Chondrocyte (in vitro differentiated cells): ENCODE measurements around the gene RSU1. TPM values are rescaled to one million over a fixed set of nuclear protein-coding genes. Genes with fewer than 3 reads are reported as not detected.

Experiments used
- DNase-seq: peaks from one replicate; pipeline ENCODE4 v3.0.0; 2021; ENCODE audit warnings: mixed read lengths, low spot score
- H3K27ac Mint-ChIP-seq: one replicate; pipeline ENCODE4 v1.8.0; 2021; ENCODE audit warnings: mild to moderate bottlenecking, moderate library complexity, mixed read lengths; ENCODE audit not compliant: unreplicated experiment
- H3K27me3 Mint-ChIP-seq: 2 replicates; pipeline ENCODE4 v1.8.0; 2021; ENCODE audit warnings: low read depth, mixed read lengths
- H3K36me3 Mint-ChIP-seq: 2 replicates; pipeline ENCODE4 v1.8.0; 2021; ENCODE audit warnings: low read depth, mixed read lengths
- H3K4me1 Mint-ChIP-seq: 2 replicates; pipeline ENCODE4 v1.8.0; 2021; ENCODE audit warnings: low read depth, mild to moderate bottlenecking, mixed read lengths
- H3K4me3 Mint-ChIP-seq: one replicate; pipeline ENCODE4 v1.8.0; 2021; ENCODE audit warnings: mild to moderate bottlenecking, moderate library complexity, mixed read lengths; ENCODE audit not compliant: unreplicated experiment
- H3K9me3 Mint-ChIP-seq: 2 replicates; pipeline ENCODE4 v1.8.0; 2021; ENCODE audit warnings: low read depth, mixed read lengths
- total RNA-seq: library from RNA; stranded (reverse); gene quantifications from 3 replicates; pipeline ENCODE4 v1.2.1, GENCODE V29; 2021
- TF ChIP-seq, protein P1 (sequence below): fragments of 200-600 bp; sonication (generic); IDR thresholded peaks from 2 replicates; pipeline ENCODE4 v1.5.0; 2021; ENCODE audit warnings: antibody characterized with exemption, mild to moderate bottlenecking, moderate library complexity

Gene RSU1
- total RNA-seq, 1 donor from 2014 or later = 165 TPM

DNA sequence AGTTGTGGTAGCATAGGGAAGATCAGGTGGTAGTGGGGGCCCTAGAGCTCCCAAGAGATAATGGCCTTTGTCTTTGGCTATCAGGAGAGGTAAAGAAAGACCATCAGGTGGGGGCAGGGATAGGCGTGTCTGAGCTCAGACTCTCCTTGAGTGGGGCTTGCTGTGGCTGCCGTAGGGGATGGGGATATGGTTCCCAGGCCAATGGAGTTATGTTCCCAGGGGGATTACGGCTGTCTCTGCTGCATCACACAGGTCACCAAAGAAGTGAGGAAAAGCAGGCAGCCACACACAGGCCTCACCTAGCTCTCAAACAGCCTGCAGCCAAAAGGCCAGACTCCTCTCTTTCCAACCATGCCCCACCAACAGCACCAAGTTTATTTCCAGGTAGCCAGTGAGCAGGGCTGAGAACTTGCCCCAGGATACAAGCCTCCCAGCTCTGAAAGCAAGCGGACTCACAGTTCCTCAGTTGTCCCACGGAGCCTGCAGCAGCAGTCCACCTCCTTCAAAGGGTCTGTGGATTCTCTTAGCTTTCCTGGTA lies 257.9 kb downstream of the RSU1 start:
- TF ChIP-seq, protein P1, sequence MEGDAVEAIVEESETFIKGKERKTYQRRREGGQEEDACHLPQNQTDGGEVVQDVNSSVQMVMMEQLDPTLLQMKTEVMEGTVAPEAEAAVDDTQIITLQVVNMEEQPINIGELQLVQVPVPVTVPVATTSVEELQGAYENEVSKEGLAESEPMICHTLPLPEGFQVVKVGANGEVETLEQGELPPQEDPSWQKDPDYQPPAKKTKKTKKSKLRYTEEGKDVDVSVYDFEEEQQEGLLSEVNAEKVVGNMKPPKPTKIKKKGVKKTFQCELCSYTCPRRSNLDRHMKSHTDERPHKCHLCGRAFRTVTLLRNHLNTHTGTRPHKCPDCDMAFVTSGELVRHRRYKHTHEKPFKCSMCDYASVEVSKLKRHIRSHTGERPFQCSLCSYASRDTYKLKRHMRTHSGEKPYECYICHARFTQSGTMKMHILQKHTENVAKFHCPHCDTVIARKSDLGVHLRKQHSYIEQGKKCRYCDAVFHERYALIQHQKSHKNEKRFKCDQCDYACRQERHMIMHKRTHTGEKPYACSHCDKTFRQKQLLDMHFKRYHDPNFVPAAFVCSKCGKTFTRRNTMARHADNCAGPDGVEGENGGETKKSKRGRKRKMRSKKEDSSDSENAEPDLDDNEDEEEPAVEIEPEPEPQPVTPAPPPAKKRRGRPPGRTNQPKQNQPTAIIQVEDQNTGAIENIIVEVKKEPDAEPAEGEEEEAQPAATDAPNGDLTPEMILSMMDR = no peak
- Mint-ChIP-seq H3K4me3 (no peak overlapping the region), H3K4me1 (no peaks in the 10 kb centered on the region), H3K27ac (no peak overlapping the region), H3K27me3 (peaks cover 41% of the 10 kb centered on the region), H3K36me3 (peaks cover 2% of the 10 kb centered on the region), H3K9me3 (peaks cover 30% of the 10 kb centered on the region)
- no peak for DNase-seq

GRCh38 chr10:16547973-16548372 lies 269.3 kb downstream of the RSU1 start:
- TF ChIP-seq, protein P1 = no peak
- H3K27ac Mint-ChIP-seq = no peak overlapping the region
- peaks cover 31% of the 10 kb centered on the region for H3K27me3 Mint-ChIP-seq
- H3K9me3 Mint-ChIP-seq = no peaks in the 10 kb centered on the region
- no peak overlapping the region for H3K4me3 Mint-ChIP-seq
- no peaks in the 10 kb centered on the region for H3K36me3 Mint-ChIP-seq
- DNase-seq = no peak
- peaks cover 5% of the 10 kb centered on the region for H3K4me1 Mint-ChIP-seq

DNA sequence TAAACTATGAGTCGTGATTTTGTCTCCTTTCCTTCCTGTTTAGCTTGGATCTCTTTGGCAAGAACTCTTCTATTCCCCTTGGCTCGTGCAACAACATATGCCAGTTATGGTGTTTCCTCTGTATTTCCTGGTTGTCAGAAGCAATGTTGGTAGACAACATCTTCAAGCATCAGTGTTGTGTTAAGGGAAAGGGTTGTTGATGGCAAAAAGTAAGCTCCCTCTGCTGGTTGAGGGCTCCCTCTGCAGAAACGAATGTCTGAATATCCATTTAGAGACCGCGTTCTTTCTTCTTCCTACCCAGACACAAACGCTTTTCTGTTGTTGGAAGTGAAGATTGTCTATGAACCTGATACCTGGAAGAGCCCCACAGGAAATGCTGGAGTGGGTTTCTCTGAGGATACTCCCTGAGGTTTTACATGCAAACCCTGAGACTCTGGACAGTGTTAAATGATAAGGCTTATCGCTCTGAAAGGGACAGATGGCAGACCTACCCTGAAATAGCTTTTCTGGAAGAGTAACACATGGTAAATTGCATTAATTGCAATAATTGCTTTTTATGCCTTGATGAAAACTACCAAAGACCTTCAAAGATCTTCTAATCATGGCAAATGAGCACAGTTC lies 272.0 kb downstream of the RSU1 start:
- no peaks in the 10 kb centered on the region for H3K36me3 Mint-ChIP-seq
- no peaks in the 10 kb centered on the region for H3K9me3 Mint-ChIP-seq
- H3K4me3 Mint-ChIP-seq = no peak overlapping the region
- H3K27ac Mint-ChIP-seq = no peak overlapping the region
- TF ChIP-seq, protein P1 = peak; percentile 80
- H3K4me1 Mint-ChIP-seq = peaks cover 5% of the 10 kb centered on the region
- DNase-seq = no peak
- H3K27me3 Mint-ChIP-seq = peaks cover 37% of the 10 kb centered on the region

- H3K9me3 Mint-ChIP-seq = no peaks in the 10 kb centered on the region
- no peak overlapping the region for H3K27ac Mint-ChIP-seq
- no peaks in the 10 kb centered on the region for H3K36me3 Mint-ChIP-seq
- peaks cover 38% of the 10 kb centered on the region for H3K27me3 Mint-ChIP-seq
- TF ChIP-seq, protein P1 = no peak
- H3K4me3 Mint-ChIP-seq = no peak overlapping the region
- H3K4me1 Mint-ChIP-seq = peaks cover 5% of the 10 kb centered on the region
- no peak for DNase-seq
Measured at GRCh38 chr10:16544591-16544990, 272.6 kb downstream of the RSU1 start.

GRCh38 chr10:16544099-16544498 lies 273.1 kb downstream of the RSU1 start:
- peaks cover 5% of the 10 kb centered on the region for H3K4me1 Mint-ChIP-seq
- TF ChIP-seq, protein P1 = no peak
- no peaks in the 10 kb centered on the region for H3K36me3 Mint-ChIP-seq
- no peak overlapping the region for H3K27ac Mint-ChIP-seq
- no peak overlapping the region for H3K4me3 Mint-ChIP-seq
- no peak for DNase-seq
- H3K27me3 Mint-ChIP-seq = peaks cover 42% of the 10 kb centered on the region
- H3K9me3 Mint-ChIP-seq = no peaks in the 10 kb centered on the region
